Inferior parietal cortex (tissue), 1 donor: Measurements from ENCODE around the gene VGLL2.
"Not testable (repeated sequence)": the region's sequence is repeated elsewhere in the genome, so short reads cannot be mapped to it uniquely, and the experiment has no call there.

Experiments
- DNase-seq: peaks from one replicate; pipeline ENCODE4 v3.0.0-alpha.2; 2016; ENCODE audit errors: extremely low spot score

VGLL2 gene, protein sequence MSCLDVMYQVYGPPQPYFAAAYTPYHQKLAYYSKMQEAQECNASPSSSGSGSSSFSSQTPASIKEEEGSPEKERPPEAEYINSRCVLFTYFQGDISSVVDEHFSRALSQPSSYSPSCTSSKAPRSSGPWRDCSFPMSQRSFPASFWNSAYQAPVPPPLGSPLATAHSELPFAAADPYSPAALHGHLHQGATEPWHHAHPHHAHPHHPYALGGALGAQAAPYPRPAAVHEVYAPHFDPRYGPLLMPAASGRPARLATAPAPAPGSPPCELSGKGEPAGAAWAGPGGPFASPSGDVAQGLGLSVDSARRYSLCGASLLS

DNA sequence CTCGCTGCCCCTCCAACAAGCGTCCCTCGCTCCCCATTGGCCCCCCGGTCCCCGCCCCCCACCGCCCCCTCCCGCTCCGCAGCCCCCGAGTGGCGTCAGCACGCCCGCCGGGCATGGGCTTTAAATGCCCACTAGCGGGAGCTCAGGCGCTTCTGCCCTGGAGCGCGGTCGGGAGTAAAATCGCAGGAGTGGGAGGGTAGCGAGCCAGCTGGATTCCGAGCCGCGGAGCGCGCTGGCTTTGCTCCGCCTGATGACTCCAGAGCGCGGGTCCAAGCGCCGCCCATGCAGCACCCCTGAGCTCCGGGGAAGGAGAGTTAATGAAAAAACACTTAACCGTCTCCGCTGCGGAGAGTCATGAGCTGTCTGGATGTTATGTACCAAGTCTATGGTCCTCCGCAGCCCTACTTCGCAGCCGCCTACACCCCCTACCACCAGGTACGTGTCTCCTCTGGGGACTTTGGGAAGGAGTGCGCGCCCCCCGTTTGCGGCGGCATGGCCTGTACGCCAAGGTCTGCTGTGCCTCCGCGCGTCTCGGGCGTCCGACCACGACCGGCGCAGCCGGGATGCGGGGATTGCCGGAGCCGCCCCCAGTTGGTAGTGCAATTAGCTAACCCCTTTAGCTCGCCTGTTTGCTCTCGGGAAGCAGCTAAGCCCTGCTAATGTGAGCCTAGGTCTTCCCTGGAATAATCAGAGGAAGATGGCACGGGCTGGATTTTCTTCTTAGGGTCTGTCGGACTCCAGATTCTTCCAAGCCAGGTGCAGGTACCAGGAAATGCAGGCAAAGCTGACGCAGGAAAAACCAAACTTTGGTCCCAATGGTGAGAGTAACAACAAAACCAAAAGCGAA, at the start of gene VGLL2:
VGLL2 (plus strand) TSS at position 149 of the 847 bp plus-strand sequence; CDS start at position 355, 206 bp downstream.
- no peak for DNase-seq

DNA sequence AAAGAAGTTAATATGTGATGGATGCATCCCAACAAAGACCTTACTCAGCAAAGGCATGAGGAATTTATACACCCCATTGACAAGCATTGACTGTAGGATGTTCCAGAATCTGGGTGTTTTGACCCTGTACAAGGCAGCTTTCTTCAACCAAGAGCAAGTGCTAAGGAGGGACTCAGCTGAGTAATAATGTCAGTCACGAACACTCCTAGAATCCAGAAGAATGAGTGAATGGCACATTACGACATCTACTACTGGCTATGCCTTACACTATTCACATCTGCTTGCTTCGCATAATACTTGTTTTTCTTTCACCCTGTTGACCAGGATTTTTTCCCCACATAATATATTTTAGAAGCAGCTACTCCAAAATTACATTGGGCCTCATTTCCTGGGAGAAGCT, 42.5 kb upstream of the VGLL2 start:
- DNase-seq, result no peak

DNA sequence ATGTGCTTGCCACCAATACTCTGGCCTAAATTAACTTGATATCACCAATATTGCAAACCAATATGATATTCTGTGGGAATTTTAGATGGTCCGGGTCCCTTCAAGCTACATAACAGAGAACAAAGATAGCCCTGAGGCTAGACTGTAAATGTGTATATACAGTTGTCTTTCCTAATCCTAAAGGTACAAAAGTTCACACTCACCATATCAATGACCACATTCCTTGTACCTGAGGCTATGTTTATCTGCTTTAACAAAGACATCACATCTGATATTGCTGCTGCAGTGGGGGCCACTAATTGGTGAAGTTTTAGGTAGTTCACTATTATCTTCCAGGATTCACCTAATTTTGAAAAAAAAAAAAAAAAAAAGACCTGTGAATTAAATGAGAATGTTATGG, 38.6 kb upstream of the VGLL2 start:
- no peak for DNase-seq

DNA sequence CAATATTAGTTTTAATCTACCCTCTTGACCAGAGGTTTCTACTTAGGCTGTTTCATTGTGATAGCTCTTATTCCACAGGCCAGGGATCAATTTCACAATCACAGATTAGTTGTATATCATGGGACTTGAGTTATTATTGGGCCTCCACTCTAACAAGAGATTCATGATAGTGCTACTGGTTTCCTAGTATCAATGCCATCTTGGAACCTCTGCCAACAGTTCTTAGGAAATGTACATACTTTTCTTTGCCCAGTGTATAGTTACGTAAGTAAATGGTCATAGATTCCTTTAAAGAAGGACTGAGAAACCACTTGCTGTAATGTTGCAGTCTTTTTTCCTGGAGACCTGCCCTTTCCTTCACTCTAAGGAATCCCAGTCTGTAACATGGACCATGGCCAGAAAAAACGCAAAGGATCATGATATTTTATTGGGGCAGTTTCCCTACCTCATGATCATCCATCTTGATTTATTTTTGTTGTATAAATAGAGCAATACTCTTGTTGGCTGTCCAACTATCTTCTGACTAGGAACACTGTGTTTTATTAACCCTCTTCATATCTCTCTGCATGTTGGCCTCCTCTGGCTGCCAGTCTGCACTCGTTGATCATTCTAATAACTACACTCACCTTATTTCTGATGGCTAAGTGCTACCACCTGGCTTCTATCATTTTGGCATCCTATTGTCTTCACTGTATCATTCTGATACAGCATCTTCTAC, 38.0 kb upstream of the VGLL2 start:
- no peak for DNase-seq

DNA sequence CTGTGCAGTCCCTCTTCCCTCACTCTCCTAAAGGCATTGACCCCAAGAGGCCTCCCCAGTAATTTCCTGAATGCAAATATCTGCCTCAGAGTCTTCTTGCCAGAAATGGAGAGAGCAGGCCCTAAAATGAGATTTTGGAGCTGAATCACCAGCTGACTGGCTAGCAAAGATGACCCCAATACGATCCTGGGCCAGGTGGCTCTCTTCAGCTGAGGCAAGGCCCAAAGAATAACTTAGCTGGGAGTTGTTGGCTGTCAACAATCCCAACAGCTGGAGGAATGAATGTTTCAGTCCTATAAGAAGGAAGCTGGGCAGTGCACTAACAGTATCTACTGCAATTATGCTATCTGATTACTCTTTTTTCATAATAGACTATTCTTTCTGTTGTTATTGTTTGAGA, 37.2 kb upstream of the VGLL2 start:
- DNase-seq, result no peak

DNA sequence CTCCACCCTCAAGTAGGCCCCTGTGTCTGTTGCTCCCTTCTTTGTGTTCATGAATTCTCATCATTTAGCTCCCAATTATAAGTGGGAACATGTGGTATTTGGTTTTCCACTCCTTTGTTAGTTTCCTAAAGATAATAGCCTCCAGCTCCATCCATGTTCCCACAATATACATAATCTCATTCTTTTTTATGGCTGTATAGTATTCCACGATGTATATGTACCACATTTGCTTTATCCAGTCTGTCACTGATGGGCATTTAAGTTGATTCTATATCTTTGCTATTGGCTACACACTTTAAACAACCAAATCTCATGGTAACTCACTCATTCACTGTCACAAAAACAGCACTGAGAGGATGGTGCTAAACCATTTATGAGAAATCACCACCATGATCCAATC, 35.5 kb upstream of the VGLL2 start:
- no peak for DNase-seq

DNA sequence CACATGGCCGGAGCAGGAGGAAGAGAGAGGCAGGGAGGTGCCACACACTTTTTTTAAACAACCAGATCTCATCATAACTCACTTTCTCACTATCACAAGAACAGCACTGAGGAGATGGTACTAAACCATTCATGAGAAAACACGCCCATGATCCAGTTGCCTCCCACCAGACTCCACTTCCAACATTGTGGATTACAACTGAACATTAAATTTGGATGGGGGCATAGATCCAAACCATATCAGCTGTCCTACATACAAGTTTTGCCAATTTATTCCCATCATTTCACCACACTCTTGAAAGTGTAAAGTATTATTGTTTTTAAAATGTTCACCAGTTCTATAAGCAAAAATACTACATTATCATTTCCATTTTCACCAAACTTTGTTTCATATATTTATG, 33.9 kb upstream of the VGLL2 start:
- DNase-seq, result no peak

DNA sequence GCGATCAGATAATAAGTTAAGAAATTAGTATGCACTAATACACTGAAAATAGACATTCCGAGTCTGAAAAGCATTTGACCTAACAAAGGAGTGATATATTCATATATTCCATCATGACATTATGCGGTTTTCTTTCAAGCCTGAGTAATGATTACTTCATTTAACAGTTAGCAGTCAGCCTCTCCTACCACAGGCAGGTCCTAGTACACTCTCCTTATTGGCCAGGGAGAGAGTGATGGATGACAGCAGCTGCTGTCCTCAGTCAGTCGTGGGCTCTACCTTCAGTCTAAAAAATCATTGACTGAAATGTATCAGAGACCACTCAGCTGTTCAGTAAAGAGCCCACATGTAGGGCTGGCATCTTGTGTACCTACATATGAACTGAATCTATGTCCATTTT, 33.2 kb upstream of the VGLL2 start:
- no peak for DNase-seq

DNA sequence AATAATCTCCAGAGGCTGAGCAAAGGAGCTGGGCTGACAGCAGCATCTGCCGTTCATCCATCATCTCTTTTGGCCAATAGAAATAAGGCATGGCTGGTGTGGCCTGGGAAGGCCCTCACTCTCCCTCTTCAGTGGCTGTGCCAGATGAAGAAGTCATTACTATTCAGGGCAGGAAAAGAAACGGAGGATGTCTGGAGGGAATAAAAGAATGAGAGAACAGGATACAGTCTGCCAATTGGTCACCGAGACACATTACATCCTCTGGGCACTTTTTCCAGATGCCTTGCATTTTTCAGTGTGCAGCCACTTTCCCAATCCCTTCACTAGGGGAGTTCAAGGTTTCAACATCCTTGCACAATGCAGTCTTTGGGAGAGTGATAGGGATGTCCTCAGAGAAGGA, 32.2 kb upstream of the VGLL2 start:
- DNase-seq, result no peak

DNA sequence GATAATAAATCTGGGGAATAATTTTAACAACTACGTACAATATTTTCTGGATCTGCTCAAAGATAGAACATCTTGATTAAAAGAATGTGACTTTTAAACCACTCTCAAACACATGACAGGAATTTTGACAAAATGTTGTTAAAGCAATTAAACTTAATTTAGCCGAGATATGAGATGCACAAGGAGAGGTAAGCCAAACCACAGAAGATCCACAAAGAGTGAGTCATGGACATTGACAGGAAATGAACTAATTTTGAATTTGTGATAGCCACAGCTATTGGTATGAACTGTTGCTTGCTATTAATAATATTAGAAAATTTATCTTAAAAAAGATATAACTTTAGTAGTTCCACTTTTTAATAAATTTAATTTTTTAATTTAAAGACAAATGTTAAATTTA, 27.8 kb upstream of the VGLL2 start:
- DNase-seq, result no peak

DNA sequence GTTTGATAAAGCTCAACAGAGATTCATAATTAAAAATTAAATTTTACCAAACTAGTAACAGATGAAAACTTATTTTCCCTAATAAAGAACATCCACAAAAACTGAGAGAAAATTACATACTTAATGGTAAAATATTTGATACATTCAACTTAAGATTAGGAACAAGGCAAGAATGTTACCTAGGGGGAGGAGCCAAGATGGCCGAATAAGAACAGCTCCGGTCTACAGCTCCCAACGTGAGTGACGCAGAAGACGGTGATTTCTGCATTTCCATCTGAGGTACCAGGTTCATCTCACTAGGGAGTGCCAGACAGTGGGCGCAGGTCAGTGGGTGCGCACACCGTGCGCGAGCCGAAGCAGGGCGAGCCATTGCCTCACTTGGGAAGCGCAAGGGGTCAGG, 20.8 kb upstream of the VGLL2 start:
- DNase-seq, result not testable (repeated sequence)

DNA sequence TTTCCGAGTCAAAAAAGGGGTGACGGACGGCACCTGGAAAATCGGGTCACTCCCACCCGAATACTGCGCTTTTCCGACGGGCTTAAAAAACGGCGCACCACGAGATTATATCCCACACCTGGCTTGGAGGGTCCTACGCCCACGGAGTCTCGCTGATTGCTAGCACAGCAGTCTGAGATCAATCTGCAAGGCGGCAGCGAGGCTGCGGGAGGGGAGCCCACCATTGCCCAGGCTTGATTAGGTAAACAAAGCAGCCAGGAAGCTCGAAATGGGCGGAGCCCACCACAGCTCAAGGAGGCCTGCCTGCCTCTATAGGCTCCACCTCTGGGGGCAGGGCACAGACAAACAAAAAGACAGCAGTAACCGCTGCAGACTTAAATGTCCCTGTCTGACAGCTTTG, 20.4 kb upstream of the VGLL2 start:
- not testable (repeated sequence) for DNase-seq

DNA sequence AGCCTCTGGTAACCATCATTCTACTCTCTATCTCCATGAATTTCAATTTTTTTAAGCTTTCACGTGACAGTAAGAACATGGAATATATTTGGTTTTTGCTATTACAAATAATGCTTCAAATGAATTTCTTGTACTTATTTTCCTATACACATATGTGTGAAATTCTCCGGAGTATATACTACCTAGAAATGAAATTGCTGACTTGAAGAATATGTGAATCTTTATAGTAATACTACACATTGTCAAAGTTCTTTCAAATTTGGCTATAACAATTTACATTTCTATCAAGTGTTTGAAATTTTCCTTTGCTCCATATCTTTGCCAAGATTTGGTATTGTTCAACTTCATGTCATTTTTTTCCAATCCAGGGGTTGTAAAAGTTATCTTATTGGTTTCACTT, 11.6 kb upstream of the VGLL2 start:
- no peak for DNase-seq

DNA sequence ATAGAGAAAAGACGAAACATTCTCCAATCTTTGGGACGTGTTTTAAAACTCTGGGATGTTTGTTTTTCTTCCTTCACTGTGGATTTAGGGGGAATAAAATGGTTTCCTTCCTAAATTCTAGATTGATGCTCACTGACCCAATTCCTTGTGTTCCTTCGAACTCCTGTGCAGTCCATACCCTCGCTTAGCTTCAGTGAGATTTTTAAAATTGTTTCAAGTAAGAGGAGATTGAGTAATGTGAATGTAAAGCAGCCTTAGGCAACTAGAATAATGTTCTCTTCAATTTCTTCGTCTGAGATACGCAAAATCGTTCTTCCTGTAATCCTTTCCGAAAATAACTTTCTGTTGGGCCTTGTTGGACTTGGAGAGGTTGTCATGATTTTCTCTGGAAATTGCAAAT, 2.6 kb upstream of the VGLL2 start:
- DNase-seq, result no peak

DNA sequence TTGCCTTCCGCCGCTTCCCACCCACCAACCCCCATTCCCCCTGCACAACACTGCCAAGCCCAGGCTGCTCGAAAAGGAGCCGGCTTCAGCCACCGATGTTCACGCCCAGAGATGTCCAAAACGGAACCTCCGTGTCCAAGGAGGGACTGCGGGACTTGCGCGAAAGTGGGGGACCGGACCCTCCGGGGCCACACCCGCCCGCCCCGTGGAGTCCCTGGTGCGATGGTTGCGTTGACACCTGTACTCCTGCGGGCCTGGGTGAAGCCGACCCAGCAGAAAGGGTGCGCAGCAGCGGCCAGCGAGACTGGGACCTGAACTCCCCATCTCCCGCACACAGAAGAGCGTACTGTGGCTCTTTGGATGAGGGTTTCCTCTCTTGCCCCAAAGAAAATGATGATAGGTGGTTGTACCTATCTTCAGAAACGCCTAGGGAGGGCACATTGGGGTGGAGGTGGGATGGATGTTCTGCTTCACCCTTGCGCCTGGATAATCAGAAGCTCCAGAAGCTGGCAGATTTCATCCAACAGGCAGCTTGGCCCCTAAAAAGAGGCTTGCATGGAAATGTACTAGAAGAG, 1.9 kb upstream of the VGLL2 start:
- DNase-seq, result no peak

DNA sequence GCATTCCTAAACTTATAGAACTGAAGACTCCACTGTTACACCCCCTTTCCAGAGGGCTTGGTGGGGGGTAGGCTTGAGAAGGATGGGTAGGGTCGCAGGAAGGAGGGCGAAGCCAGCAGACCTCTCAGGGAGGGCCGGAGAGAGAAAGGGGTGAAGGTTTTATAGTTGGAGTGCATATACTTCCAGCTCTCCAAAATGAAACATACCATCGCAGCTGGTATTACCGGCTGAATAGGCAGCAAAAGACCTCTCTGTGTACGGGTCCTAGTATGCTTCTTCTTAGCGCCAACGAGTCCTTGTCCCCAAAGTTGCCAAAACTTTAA, 1.0 kb upstream of the VGLL2 start:
- no peak for DNase-seq

DNA sequence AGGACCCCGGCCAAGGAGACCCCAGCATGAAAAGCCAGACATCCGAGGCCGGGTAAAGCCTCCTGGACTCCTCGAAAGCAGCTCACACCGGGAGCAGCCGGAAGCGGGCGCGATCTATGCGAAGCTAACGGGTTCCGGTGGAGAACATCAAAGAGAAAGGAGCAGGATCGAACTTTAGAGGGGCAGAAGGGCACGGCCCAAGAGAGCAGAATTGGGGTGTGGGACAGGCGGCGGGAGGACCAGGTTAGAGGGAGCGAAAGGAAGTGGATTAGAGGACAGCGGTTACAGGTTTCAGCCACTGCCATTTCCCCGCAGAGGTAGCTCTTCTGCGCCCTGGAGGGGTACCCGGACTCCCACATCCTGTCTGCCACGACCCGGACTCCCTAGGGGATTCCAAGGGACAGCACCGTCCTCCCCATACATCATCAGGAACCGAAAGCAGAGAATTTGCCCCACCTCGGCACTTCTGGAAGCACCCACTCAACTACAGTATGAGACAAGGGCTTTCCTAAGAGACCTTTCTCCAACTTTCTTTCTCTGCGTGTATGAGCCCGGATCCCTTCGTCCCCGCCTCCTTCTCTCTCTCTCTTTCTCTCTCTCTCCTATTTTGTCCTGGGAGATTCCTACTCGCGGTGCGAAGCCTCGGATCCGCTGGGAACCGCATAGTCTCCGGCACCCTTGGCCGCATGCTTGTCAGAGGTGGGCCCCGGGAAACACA, 507 bp upstream of the VGLL2 start:
- DNase-seq, result no peak

DNA sequence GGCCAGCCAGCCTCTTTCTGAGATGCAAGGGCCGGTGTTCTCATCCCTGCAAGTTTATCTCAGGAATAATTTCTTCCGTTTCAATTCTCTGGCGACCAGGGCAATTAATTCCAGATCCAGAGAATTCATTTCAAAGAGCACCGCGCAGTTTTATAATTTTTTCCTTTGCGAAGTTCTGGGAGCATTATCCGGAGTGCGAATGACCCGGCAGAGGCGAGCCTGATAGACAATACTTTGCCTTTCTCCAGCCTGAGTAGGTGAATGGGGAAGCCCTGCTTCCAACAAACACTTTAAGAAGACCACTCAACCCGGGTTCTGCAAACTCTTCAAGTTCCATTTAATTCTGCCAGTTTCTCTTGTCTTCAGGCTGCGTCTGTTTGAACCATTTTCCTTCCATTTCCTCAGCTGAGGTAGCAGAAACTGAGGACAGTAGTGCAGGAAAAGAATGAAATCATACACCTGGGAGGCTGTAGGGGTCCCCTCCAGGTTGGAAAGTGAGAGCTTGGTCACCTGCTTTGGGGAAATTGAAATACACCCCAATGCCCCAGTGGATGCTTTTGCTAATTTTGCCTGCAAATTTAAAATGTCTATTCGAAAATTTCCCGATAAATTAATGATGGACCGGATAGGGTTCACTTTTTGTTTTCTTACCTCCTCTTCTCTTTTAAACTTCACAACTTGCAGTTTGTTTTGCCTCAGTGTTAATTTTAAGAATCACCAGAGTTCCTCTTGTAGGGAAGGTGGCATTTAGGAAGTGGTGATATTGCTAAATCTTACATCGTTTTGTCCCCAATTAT, 1.1 kb downstream of the VGLL2 start:
- DNase-seq, result no peak

DNA sequence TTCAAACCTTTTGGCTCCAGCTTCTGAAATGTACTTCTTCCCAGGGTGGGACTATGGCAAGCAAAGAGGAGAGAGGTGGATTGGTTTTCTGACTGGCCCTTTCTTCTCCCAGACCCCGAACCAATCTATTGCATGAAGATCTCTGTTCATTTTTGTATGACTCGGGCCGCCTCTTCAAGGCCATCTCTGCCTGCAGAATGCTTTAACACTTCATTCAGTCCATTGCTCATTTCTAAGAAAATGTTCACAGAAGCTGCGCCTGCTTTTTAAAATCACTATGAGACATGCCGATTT, 1.6 kb downstream of the VGLL2 start:
- no peak for DNase-seq

DNA sequence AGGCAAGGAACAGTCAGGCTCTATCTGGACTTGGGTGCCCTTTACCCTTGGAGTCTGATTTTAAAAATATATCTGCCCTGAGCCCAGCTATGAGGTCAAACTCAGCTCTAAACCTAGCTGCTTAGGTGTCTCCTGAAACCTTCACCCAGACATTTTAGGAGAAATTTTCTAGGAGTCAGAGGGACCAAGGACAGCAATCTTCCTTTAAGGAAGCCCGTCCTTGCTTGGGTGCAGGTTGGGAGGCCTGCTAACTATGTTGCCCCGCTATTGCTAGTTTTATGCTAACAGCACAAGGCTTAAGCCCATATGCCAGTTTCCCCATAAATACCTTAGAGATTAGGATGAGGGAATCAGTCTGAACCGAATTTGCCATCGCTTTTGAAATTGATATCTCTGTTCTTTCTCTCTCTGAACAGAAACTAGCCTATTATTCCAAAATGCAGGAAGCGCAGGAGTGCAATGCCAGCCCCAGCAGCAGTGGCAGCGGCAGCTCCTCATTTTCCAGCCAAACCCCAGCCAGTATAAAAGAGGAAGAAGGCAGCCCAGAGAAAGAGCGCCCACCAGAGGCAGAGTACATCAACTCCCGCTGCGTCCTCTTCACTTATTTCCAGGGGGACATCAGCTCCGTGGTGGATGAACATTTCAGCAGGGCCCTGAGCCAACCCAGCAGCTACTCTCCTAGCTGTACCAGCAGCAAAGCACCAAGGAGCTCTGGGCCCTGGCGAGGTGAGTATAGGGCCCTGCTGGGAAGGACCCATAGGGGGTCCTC, 2.6 kb downstream of the VGLL2 start:
- no peak for DNase-seq
